HG03095 (cell line): ENCODE measurements around the gene ANKFY1.

Experiments
- ATAC-seq: cut with Tn5 transposase; IDR thresholded peaks from one replicate; pipeline ENCODE4 v1.9.1; 2021; ENCODE audit warnings: moderate library complexity; ENCODE audit not compliant: unreplicated experiment

ANKFY1 gene

DNA sequence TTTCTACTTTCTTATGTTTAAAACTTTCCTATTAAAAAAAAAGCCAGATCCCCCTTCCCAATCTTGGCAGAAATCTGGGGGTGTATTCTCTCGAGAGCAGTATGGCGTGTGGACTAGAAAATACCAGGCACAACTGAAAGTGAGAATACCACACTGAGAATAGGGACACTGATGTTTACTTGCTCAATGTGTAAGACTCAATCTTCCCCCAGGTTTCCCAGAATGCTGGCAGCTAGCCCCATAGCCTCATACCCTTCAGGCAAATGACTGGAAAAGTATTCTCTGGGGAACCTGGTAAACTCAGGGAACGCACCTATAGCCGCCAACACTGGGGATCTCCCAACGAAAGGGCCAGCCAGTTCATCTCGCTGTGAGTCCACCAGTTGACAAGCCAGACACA lies 136.2 kb downstream of the ANKFY1 start:
- ATAC-seq: no peak

DNA sequence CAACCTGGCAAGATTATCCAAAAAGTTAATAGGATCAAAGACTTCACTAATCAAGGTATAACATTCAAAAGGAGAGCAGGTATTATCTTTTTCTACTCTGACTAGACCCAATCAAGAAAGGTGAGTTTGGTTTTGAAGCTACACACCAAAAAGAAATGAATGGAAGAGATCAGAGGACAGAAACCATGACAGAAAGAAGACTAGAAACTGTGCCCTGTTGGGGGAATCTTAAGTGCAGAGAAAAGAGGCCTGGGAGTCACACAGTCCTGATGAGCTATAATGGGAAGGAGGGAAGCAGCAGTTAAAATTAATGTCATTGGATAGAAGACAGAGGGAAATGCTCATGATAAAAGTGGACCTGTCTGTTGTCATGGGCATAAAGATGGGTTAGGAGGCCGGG lies 138.2 kb downstream of the ANKFY1 start:
- no peak for ATAC-seq

GRCh38 chr17:4124999-4125398 lies 138.8 kb downstream of the ANKFY1 start:
- ATAC-seq: no peak

- no peak for ATAC-seq
These were observed 143.4 kb downstream of the ANKFY1 start for GRCh38 chr17:4120332-4120731.

DNA sequence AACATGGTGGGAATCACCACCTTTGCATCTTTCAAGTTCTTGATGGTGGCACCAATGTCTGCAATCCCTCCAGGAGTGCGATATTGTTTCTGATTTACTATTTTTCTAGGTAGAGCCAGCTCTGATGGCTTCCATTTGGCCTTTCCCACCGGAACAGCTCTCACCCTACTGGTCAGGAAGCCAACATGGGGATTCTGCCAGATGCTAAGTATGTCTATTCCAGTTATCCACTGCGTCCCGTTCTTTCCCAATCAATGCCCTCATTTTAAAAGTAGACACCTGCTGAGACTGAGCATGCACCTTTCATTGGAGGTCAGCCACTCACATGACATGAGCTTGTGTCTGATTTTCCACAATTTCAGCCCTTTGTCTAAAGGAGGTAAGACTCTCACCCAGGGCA lies 144.5 kb downstream of the ANKFY1 start:
- ATAC-seq: no peak

DNA sequence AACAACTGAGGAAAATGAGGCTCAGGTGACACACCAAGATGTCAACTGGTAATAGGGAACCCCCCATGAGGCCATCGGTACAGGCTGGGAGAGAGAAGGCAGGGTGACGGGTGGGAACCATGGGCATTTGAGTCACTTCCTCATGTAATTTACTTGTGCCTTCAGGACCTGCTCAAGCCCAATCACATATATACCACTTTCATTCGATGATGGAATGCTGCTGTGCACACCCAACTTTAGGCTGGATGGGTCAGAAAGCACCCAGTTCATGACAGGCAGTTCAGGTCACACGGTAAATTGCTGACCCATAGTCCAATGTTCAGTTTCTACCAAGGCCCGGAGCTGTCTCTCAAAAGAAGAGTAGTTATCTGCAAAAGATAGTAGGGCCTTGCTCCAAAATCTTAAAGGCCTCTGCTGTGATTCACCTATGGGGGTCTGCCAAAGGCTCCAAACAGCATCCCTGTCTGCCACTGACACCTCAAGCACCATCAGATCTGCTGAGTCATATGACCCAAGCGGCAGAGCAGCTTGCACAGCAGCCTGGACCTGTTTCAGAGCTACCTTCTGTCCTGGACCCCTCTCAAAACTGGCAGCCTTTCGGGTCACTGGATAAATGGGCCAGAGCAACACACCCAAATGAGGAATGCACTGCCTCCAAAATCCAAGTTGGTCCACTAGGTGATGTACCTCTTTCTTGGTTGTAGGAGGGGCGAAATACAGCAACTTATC lies 145.6 kb downstream of the ANKFY1 start:
- no peak for ATAC-seq

DNA sequence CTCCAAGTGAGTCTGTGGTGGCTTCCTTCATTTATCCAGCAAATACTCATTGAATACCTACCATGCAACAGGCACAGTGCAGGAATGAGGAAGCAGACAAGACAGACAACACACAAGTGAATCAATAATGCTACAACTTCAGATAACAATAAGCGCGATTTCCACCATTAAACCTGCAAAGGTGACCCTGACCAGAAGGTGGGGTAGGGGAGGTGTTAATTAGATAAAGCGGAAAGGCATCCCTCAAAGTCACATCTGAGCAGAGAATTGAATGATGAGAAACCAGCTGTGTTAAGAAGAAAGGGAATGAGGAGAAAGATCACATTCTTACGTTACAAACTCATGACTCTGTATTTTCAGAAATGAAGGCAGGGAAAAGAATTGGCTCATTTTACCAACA lies 147.3 kb downstream of the ANKFY1 start:
- no peak for ATAC-seq
